Astrocyte of the cerebellum (primary cell): Measurements from ENCODE around the gene RRAGC.
A peak's percentile ranks its signal among the peaks of the same experiment; 100 is the strongest.

ENCODE experiments used
- DNase-seq: peaks from one replicate; pipeline ENCODE4 v3.0.0-alpha.2; 2011; ENCODE audit warnings: low read depth
- H3K4me3 ChIP-seq: 2 replicates; pipeline ENCODE4 v1.5.1; 2011; ENCODE audit warnings: mild to moderate bottlenecking, low read depth, low read length, moderate library complexity
- CTCF ChIP-seq: IDR thresholded peaks from 2 replicates; pipeline ENCODE4 v1.5.1; 2012; ENCODE audit warnings: low read length, low read depth, moderate library complexity, mild to moderate bottlenecking; ENCODE audit errors: missing control alignments
- in situ Hi-C: cut with HindIII; loops from 2 replicates; pipeline ENCODE4 v1.10.0; 2017; ENCODE audit warnings: low sequenced_read_pairs

The RRAGC gene

GRCh38 chr1:38892976-38893375, 33.4 kb upstream of the RRAGC start:
- DNase-seq: no peak
- no peak for TF ChIP-seq CTCF
- in situ Hi-C loops: no loop called here
- H3K4me3 ChIP-seq: no peak overlapping the region

DNA sequence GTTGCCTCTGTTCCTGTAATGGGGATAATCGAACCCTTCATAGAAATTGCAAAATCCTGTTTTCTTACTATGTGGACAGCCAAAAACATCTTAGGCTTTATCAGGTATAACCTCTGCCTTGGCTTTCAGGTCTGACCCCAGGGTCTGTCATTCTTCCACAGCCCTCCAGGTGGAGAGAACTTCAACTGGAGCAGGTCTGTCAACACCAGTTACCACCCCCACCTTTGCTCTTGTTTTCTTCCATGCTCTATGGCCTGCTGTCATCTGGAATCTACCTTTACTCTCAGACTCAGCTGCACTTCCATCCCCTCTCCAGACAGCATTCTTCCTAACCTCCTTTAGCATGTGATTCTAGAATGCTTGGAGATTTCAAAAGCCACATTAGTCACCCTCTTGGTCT, 32.2 kb upstream of the RRAGC start:
- in situ Hi-C loops: no loop called here
- DNase-seq: no peak
- no peak overlapping the region for H3K4me3 ChIP-seq
- peak; percentile 4 for TF ChIP-seq CTCF

DNA sequence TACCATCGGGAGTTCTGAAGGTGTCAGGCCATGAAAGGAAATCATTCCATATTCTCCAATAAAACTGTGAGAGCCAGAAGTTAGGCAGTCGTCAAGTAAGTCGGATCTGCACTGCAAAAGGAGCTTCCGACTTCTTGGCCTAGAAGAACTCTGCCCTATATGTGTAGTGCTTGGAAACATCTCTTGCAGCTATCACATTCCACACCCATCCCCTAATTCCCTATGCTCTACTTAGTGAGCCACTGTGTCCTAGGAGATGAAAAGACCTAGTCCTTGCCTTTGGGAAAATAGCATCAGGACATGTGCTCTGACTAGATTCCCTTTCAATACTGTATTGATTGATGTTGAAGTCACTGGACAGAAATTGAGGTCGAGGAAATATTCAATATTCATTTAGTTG, 30.0 kb upstream of the RRAGC start:
- H3K4me3 ChIP-seq: no peak overlapping the region
- in situ Hi-C loops: no loop called here
- TF ChIP-seq CTCF: no peak
- no peak for DNase-seq

- TF ChIP-seq CTCF: no peak
- no peak overlapping the region for H3K4me3 ChIP-seq
- DNase-seq: no peak
- in situ Hi-C loops: no loop called here
These were observed 29.1 kb upstream of the RRAGC start for GRCh38 chr1:38888423-38889333.

GRCh38 chr1:38885092-38885491, 25.5 kb upstream of the RRAGC start:
- DNase-seq: no peak
- in situ Hi-C loops: no loop called here
- no peak overlapping the region for H3K4me3 ChIP-seq
- TF ChIP-seq CTCF: no peak

DNA sequence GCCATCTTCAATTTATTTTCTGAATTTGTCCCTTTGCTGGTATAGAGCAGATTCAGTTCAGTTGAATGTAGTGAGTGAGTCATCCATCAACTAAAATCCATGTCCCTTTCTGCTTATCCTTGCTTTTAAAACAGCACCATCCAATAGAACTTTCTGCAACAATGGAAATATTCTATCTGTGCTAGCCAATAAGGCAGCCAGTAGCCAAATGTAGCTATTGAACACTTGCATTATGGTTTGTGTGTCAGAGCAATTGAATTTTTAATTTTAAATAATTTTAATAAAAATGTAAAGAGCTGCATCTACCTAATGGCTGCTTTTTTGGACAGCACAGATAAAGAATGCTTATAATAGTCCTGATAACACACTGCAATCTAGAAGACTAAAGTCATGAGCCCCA, 21.9 kb upstream of the RRAGC start, which contains the start of gene GJA9:
GJA9 (minus strand) TSS at position 101 of the 400 bp plus-strand sequence. CDS start 5,489 bp downstream, outside the sequence.
- DNase-seq: no peak
- TF ChIP-seq CTCF: no peak
- in situ Hi-C loops: no loop called here

More for the DNA sequence above, 21.9 kb upstream of the RRAGC start, which contains the start of gene GJA9:
- H3K4me3 ChIP-seq: no peak within 1 kb of the TSS
